Measurements from ENCODE around the gene FTO. TPM values are rescaled to one million over a fixed set of nuclear protein-coding genes. Genes with fewer than 3 reads are reported as not detected.

FTO gene
- polyA plus RNA-seq, 3 donors, result 16.8 to 51.0 (median 37.7) TPM

DNA sequence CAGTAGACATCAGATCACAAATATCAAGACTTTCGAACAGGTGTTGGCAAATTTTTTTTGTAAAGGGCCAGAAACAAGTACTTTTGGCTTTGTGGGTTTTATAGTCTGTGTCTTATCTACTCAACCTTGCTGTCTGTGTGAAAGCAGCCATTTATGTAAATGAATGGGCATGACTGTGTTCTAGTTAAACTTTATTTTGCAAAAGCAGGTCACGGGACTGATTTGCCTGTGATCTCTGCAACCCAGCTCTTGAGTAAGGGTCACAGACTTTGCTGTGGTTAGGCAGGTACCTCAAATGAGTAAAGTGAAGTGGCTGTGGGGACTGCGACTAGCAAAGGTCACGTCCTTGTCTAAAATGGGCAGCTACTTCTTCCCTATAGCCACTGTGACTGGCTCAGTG, 136.5 kb downstream of the FTO start:
- Histone ChIP-seq H3K36me3 (replicated peaks in 1 of 2; ENCODE audit: control insufficient read depth in 1 of 2, insufficient read depth in 2 of 2, low read length in 2 of 2) (no peaks in the 10 kb centered on the region), H3K4me1 (ENCODE audit: control insufficient read depth in 1 of 2, insufficient read depth in 2 of 2, low read length in 2 of 2) (no peaks in the 10 kb centered on the region), H3K27me3 (ENCODE audit: control insufficient read depth in 2 of 2, insufficient read depth in 2 of 2, low read length in 2 of 2) (no peaks in the 10 kb centered on the region), H3K4me2 (replicated peaks; ENCODE audit: extremely low read depth, low read length, poor library complexity, severe bottlenecking) (no peak overlapping the region), H2AFZ (ENCODE audit: insufficient read depth, low read depth, low read length, poor library complexity, severe bottlenecking) (no peak overlapping the region), H3K4me3 (replicated peaks in 1 of 3; ENCODE audit: low read depth in 2 of 3, low read length in 3 of 3) (no peak overlapping the region), H4K20me1 (ENCODE audit: insufficient read depth, low read length) (no peaks in the 10 kb centered on the region), H3K9me3 (replicated peaks in 1 of 2; ENCODE audit: control insufficient read depth in 1 of 2, insufficient read depth in 1 of 2, low read length in 2 of 2) (no peaks in the 10 kb centered on the region), H3K79me2 (ENCODE audit: insufficient read depth, low read length) (no peaks in the 10 kb centered on the region), H3K27ac (ENCODE audit: low read depth in 1 of 2, low read length in 2 of 2) (no peak overlapping the region), H3K9ac (ENCODE audit: insufficient read depth, low read length, poor library complexity, severe bottlenecking) (no peak overlapping the region)
- Mint-ChIP-seq H3K4me1 (no peaks in the 10 kb centered on the region), H3K4me3 (no peak overlapping the region), H3K9me3 (no peaks in the 10 kb centered on the region), H3K27ac (no peak overlapping the region), H3K36me3 (peaks cover 6 to 16% of the 10 kb centered on the region in 2 donors), H3K27me3 (ENCODE audit: low read depth in 3 of 3) (peaks cover 0 to 2% (median 0%) of the 10 kb centered on the region in 3 donors)
- no CpG with 5 or more reads among the region's 4 CpGs for WGBS (ENCODE audit: insufficient coverage)
- intact Hi-C loops (cut with micrococcal nuclease), result no loop called here
- no peak for DNase-seq
- TF ChIP-seq, protein P1, sequence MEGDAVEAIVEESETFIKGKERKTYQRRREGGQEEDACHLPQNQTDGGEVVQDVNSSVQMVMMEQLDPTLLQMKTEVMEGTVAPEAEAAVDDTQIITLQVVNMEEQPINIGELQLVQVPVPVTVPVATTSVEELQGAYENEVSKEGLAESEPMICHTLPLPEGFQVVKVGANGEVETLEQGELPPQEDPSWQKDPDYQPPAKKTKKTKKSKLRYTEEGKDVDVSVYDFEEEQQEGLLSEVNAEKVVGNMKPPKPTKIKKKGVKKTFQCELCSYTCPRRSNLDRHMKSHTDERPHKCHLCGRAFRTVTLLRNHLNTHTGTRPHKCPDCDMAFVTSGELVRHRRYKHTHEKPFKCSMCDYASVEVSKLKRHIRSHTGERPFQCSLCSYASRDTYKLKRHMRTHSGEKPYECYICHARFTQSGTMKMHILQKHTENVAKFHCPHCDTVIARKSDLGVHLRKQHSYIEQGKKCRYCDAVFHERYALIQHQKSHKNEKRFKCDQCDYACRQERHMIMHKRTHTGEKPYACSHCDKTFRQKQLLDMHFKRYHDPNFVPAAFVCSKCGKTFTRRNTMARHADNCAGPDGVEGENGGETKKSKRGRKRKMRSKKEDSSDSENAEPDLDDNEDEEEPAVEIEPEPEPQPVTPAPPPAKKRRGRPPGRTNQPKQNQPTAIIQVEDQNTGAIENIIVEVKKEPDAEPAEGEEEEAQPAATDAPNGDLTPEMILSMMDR (IDR thresholded peaks at IDR 0.05), result no peak

DNA sequence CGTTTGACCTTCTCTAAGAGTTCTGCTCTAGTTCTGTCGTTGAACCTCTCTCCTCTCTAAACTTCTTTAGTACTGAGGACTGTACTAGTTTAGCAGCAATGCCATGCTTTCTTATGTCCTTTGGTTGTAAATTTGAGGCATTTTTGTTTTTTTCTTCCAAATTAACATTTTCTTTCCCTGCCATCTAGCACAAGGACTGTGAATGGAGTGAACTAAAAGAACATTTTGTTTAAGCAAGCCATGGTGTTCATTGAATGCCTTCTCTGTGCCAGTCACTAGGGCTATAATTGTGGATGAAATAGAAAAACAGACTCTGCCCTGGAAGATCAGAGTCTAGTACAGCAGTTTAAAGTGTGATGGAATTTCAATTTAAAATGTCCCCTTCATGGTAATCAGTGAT, 137.9 kb downstream of the FTO start:
- H3K27ac Mint-ChIP-seq, result no peak overlapping the region
- Histone ChIP-seq H3K4me2 (replicated peaks; ENCODE audit: extremely low read depth, low read length, poor library complexity, severe bottlenecking) (no peak overlapping the region), H4K20me1 (ENCODE audit: insufficient read depth, low read length) (no peaks in the 10 kb centered on the region), H3K27ac (ENCODE audit: low read depth in 1 of 2, low read length in 2 of 2) (no peak overlapping the region), H3K4me1 (ENCODE audit: control insufficient read depth in 1 of 2, insufficient read depth in 2 of 2, low read length in 2 of 2) (peaks cover 8 to 12% of the 10 kb centered on the region in 2 donors), H3K9ac (ENCODE audit: insufficient read depth, low read length, poor library complexity, severe bottlenecking) (no peak overlapping the region), H2AFZ (ENCODE audit: insufficient read depth, low read depth, low read length, poor library complexity, severe bottlenecking) (no peak overlapping the region), H3K9me3 (replicated peaks in 1 of 2; ENCODE audit: control insufficient read depth in 1 of 2, insufficient read depth in 1 of 2, low read length in 2 of 2) (no peaks in the 10 kb centered on the region), H3K36me3 (replicated peaks in 1 of 2; ENCODE audit: control insufficient read depth in 1 of 2, insufficient read depth in 2 of 2, low read length in 2 of 2) (no peaks in the 10 kb centered on the region), H3K27me3 (ENCODE audit: control insufficient read depth in 2 of 2, insufficient read depth in 2 of 2, low read length in 2 of 2) (no peaks in the 10 kb centered on the region), H3K79me2 (ENCODE audit: insufficient read depth, low read length) (no peaks in the 10 kb centered on the region), H3K4me3 (replicated peaks in 1 of 3; ENCODE audit: low read depth in 2 of 3, low read length in 3 of 3) (no peak overlapping the region)
- WGBS (ENCODE audit: insufficient coverage), result no CpG with 5 or more reads among the region's 2 CpGs
- H3K36me3 Mint-ChIP-seq, result peaks cover 6 to 16% of the 10 kb centered on the region in 2 donors
- H3K4me1 Mint-ChIP-seq, result peaks cover 6% of the 10 kb centered on the region
- H3K4me3 Mint-ChIP-seq, result no peak overlapping the region
- H3K27me3 Mint-ChIP-seq (ENCODE audit: low read depth in 3 of 3), result peaks cover 0 to 2% (median 0%) of the 10 kb centered on the region in 3 donors
- H3K9me3 Mint-ChIP-seq, result no peaks in the 10 kb centered on the region
- DNase-seq, result no peak
- intact Hi-C loops (cut with micrococcal nuclease), result no loop called here
- TF ChIP-seq, protein P1 (IDR thresholded peaks at IDR 0.05), result no peak

Measured in CD14-positive monocyte (primary cell).